Esophagus squamous epithelium (tissue), 4 donors: ENCODE data around the gene STAC.

Experiments used
- POLR2A ChIP-seq, 4 donors: fragments of 450-650 bp; IDR thresholded peaks; one replicate each; pipeline ENCODE4 v1.6.1; 2017; ENCODE audit warnings: antibody characterized with exemption in 4 of 4, mild to moderate bottlenecking in 4 of 4, moderate library complexity in 3 of 4
- TF ChIP-seq, protein P1 (sequence below), 6 experiments: fragments of 450-650 bp in 4 of 6; fragments of 200-600 bp in 2 of 6; sonication (generic) in 2 of 6; IDR thresholded peaks; one replicate each; pipeline ENCODE4 v1.5.1; 2016 to 2019; ENCODE audit warnings: antibody characterized with exemption in 6 of 6, mild to moderate bottlenecking in 4 of 6, moderate library complexity in 4 of 6

GRCh38 chr3:36548712-36549111 is 168.4 kb downstream of the STAC start:
- no peak for TF ChIP-seq POLR2A (IDR thresholded peaks at IDR 0.05)
- TF ChIP-seq, protein P1, sequence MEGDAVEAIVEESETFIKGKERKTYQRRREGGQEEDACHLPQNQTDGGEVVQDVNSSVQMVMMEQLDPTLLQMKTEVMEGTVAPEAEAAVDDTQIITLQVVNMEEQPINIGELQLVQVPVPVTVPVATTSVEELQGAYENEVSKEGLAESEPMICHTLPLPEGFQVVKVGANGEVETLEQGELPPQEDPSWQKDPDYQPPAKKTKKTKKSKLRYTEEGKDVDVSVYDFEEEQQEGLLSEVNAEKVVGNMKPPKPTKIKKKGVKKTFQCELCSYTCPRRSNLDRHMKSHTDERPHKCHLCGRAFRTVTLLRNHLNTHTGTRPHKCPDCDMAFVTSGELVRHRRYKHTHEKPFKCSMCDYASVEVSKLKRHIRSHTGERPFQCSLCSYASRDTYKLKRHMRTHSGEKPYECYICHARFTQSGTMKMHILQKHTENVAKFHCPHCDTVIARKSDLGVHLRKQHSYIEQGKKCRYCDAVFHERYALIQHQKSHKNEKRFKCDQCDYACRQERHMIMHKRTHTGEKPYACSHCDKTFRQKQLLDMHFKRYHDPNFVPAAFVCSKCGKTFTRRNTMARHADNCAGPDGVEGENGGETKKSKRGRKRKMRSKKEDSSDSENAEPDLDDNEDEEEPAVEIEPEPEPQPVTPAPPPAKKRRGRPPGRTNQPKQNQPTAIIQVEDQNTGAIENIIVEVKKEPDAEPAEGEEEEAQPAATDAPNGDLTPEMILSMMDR (IDR thresholded peaks at IDR 0.05): no peak
